Measurements from ENCODE around the gene KCNF1.

KCNF1 gene

DNA sequence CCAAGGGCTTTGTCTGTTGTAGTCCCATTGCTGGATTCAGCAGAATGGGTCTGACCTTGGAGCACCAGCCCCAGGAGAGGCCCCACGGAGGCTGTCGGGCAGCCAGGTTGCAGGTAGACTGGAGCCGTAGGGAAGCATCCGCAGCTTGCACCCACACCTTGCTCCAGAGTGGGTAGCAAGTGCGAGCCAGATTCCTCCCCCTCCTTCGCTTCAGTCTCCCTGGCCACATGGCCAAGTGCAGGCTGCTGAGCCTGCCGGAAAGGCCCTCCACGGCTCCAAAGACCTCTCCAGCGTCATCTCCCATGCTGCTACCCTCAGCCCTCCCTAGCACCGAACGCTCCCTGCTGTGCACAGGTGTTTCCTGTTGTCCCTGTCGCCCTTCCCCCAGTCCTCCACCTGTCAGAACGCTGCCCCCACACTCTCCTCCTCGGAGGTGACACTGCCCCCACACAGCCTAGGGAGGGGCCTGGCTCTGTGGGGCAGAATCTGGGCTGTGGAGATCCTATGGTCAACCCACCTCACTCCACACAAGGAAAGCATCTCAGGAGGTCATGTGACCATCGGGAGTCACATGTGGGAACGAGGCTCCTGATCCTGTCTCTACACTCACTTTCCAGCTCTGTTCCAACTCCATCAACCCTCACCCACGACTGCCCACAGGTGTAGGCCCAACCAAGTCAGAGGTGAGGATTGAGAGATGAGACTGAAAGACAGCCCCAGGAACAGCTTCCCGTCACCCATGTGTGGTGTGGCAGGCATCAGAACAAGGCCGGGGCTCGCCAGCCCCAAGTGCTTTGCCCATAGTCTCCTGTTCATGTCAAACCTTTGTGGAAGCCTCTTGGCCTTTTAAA is 8.3 kb downstream of the KCNF1 start:
- TF ChIP-seq ESRRG (CRISPR knock-in tag; IDR thresholded peaks at IDR 0.05): no peak
- TF ChIP-seq, protein P1, sequence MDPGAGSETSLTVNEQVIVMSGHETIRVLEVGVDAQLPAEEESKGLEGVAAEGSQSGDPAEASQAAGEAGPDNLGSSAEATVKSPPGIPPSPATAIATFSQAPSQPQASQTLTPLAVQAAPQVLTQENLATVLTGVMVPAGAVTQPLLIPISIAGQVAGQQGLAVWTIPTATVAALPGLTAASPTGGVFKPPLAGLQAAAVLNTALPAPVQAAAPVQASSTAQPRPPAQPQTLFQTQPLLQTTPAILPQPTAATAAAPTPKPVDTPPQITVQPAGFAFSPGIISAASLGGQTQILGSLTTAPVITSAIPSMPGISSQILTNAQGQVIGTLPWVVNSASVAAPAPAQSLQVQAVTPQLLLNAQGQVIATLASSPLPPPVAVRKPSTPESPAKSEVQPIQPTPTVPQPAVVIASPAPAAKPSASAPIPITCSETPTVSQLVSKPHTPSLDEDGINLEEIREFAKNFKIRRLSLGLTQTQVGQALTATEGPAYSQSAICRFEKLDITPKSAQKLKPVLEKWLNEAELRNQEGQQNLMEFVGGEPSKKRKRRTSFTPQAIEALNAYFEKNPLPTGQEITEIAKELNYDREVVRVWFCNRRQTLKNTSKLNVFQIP (CRISPR knock-in tag; IDR thresholded peaks at IDR 0.05; ENCODE audit: borderline replicate concordance, low read depth): no peak
- no peak for TF ChIP-seq ZFP3 (CRISPR knock-in tag; IDR thresholded peaks at IDR 0.05)
- no peak for TF ChIP-seq RARB (CRISPR knock-in tag; IDR thresholded peaks at IDR 0.05)
- no peak for TF ChIP-seq ZC3H10 (CRISPR knock-in tag; IDR thresholded peaks at IDR 0.05)
- no peak for ATAC-seq

- ATAC-seq: no peak
- TF ChIP-seq ISL1 (CRISPR knock-in tag; IDR thresholded peaks at IDR 0.05) (no peak), BACH2 (CRISPR knock-in tag; IDR thresholded peaks at IDR 0.05; ENCODE audit: borderline replicate concordance) (no peak)
Observed at GRCh38 chr2:10920764-10921388, 9.1 kb downstream of the KCNF1 start.

- TF ChIP-seq ISL1 (CRISPR knock-in tag; IDR thresholded peaks at IDR 0.05): no peak
- no peak for TF ChIP-seq ZNF565 (CRISPR knock-in tag; conservative IDR thresholded peaks at IDR 0.05; ENCODE audit: low read depth)
- no peak for TF ChIP-seq PPARA (CRISPR knock-in tag; IDR thresholded peaks at IDR 0.05; ENCODE audit: borderline replicate concordance)
- no peak for TF ChIP-seq OSR1 (CRISPR knock-in tag; IDR thresholded peaks at IDR 0.05)
- no peak for TF ChIP-seq BACH2 (CRISPR knock-in tag; IDR thresholded peaks at IDR 0.05; ENCODE audit: borderline replicate concordance)
- TF ChIP-seq ARNTL (CRISPR knock-in tag; IDR thresholded peaks at IDR 0.05; ENCODE audit: borderline replicate concordance, low read depth): no peak
- no peak for TF ChIP-seq SNAI2 (CRISPR knock-in tag; IDR thresholded peaks at IDR 0.05)
- TF ChIP-seq CSDC2 (CRISPR knock-in tag; IDR thresholded peaks at IDR 0.05): no peak
- no peak for TF ChIP-seq TCF4 (CRISPR knock-in tag; IDR thresholded peaks at IDR 0.05; ENCODE audit: borderline replicate concordance)
- no peak for TF ChIP-seq TOX (CRISPR knock-in tag; IDR thresholded peaks at IDR 0.05; ENCODE audit: borderline replicate concordance)
- TF ChIP-seq, protein P2, sequence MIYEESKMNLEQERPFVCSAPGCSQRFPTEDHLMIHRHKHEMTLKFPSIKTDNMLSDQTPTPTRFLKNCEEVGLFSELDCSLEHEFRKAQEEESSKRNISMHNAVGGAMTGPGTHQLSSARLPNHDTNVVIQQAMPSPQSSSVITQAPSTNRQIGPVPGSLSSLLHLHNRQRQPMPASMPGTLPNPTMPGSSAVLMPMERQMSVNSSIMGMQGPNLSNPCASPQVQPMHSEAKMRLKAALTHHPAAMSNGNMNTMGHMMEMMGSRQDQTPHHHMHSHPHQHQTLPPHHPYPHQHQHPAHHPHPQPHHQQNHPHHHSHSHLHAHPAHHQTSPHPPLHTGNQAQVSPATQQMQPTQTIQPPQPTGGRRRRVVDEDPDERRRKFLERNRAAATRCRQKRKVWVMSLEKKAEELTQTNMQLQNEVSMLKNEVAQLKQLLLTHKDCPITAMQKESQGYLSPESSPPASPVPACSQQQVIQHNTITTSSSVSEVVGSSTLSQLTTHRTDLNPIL (CRISPR knock-in tag; IDR thresholded peaks at IDR 0.05; ENCODE audit: low read depth): no peak
- no peak for ATAC-seq
Observed at GRCh38 chr2:10921525-10921924, 9.8 kb downstream of the KCNF1 start.

DNA sequence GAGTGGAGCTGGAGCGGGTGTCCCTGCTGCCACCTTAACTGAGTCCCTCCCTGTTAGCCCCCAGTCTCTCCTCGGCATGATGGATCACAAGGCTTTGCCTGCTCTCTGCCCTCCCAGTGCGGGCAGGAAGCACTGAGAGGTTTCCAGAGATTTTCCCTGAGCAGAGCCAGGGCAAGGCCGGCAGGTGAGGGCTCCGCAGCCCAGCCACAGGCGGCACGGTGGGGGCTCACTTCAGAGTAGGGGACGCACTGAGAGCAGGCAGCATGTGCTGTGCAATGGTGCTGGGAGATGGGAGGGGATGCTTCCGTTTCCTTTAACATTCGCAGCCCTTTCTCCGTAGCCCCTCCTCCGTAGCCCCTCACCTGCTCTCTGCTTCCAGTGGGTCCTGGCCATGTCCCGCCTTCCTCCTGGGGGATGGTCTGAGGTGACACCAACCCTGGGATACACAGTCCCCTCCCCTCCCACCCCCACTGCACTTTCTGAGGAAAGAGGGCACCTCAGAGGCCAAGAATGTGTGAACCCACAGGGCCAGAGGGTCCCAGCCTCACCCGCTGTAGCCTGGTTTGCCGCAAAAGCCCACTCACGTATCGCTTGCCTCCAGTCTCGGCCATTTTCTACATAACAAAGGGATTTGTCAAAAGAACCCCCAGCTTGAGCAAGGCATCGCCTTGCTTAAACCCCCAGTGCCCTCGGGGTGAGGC is 10.7 kb downstream of the KCNF1 start:
- no peak for ATAC-seq

More for the DNA sequence above, 10.7 kb downstream of the KCNF1 start:
- TF ChIP-seq BACH2 (CRISPR knock-in tag; IDR thresholded peaks at IDR 0.05; ENCODE audit: borderline replicate concordance): no peak
- TF ChIP-seq CSDC2 (CRISPR knock-in tag; IDR thresholded peaks at IDR 0.05): no peak
- no peak for TF ChIP-seq ESRRG (CRISPR knock-in tag; IDR thresholded peaks at IDR 0.05)
- TF ChIP-seq ARNTL (CRISPR knock-in tag; IDR thresholded peaks at IDR 0.05; ENCODE audit: borderline replicate concordance, low read depth): no peak
- TF ChIP-seq ZFP30 (CRISPR knock-in tag; IDR thresholded peaks at IDR 0.05): no peak
- no peak for TF ChIP-seq OSR1 (CRISPR knock-in tag; IDR thresholded peaks at IDR 0.05)
- no peak for TF ChIP-seq PPARA (CRISPR knock-in tag; IDR thresholded peaks at IDR 0.05; ENCODE audit: borderline replicate concordance)
- TF ChIP-seq, protein P3, sequence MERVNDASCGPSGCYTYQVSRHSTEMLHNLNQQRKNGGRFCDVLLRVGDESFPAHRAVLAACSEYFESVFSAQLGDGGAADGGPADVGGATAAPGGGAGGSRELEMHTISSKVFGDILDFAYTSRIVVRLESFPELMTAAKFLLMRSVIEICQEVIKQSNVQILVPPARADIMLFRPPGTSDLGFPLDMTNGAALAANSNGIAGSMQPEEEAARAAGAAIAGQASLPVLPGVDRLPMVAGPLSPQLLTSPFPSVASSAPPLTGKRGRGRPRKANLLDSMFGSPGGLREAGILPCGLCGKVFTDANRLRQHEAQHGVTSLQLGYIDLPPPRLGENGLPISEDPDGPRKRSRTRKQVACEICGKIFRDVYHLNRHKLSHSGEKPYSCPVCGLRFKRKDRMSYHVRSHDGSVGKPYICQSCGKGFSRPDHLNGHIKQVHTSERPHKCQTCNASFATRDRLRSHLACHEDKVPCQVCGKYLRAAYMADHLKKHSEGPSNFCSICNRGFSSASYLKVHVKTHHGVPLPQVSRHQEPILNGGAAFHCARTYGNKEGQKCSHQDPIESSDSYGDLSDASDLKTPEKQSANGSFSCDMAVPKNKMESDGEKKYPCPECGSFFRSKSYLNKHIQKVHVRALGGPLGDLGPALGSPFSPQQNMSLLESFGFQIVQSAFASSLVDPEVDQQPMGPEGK (CRISPR knock-in tag; IDR thresholded peaks at IDR 0.05; ENCODE audit: borderline replicate concordance): no peak
- TF ChIP-seq ZNF70 (CRISPR knock-in tag; IDR thresholded peaks at IDR 0.05): no peak
- TF ChIP-seq, protein P2 (CRISPR knock-in tag; IDR thresholded peaks at IDR 0.05; ENCODE audit: low read depth): no peak
- TF ChIP-seq, protein P4, sequence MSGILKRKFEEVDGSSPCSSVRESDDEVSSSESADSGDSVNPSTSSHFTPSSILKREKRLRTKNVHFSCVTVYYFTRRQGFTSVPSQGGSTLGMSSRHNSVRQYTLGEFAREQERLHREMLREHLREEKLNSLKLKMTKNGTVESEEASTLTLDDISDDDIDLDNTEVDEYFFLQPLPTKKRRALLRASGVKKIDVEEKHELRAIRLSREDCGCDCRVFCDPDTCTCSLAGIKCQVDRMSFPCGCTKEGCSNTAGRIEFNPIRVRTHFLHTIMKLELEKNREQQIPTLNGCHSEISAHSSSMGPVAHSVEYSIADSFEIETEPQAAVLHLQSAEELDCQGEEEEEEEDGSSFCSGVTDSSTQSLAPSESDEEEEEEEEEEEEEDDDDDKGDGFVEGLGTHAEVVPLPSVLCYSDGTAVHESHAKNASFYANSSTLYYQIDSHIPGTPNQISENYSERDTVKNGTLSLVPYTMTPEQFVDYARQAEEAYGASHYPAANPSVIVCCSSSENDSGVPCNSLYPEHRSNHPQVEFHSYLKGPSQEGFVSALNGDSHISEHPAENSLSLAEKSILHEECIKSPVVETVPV (CRISPR knock-in tag; IDR thresholded peaks at IDR 0.05): no peak
- TF ChIP-seq GLIS3 (CRISPR knock-in tag; IDR thresholded peaks at IDR 0.05): no peak
- no peak for TF ChIP-seq ZC3H10 (CRISPR knock-in tag; IDR thresholded peaks at IDR 0.05)
- TF ChIP-seq ISL1 (CRISPR knock-in tag; IDR thresholded peaks at IDR 0.05): no peak
- TF ChIP-seq ZNF8 (CRISPR knock-in tag; IDR thresholded peaks at IDR 0.05): no peak
- no peak for TF ChIP-seq ZFP3 (CRISPR knock-in tag; IDR thresholded peaks at IDR 0.05)

All from SK-N-SH treated with all-trans-retinoic acid at 6 μM for 48 hours (cell line).